Measurements from ENCODE around the gene CISTR.
"Not testable (repeated sequence)": the region's sequence is repeated elsewhere in the genome, so short reads cannot be mapped to it uniquely, and the experiment has no call there.

CISTR gene

DNA sequence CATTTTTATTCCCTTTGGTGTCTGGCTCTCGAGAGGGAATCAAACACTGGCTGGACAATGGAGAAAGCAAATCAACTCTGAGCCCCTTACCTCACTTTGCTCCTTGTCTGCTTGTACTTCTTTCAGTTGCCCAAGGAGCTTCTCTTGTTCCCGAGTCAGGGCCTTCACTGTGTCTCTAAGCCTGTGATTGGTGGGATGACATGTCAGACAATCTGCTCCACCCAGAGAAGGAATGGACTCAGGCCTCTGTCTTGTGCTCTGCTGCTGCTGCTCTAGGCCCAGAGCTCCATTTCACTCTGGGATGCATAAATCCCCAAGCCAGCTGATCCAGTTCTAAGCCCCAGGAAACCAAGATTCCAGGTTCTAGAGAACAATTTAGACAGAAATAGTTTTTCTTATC, 32.1 kb downstream of the CISTR start:
- no peak for DNase-seq (ENCODE audit: low read depth)

DNA sequence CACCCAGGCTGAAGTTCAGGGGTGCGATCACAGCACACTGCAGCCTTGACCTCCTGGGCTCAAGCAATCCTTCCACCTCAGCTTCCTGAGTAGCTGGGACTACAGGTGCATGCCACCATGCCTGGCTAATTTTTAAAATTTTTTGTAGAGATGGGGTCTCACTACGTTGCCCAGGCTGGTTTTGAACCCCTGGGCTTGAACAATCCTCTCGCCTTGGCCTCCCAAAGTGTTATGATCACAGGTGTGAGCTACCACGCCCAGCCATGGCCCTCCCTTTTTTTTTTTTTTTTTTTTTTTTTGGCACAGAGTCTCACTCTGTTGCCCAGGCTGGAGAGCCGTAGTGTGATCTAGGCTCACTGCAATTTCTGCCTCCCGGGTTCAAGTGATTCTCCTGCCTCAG, 33.2 kb downstream of the CISTR start:
- not testable (repeated sequence) for DNase-seq (ENCODE audit: low read depth)

GRCh38 chr12:53717319-53717718, 34.5 kb downstream of the CISTR start:
- no peak for DNase-seq (ENCODE audit: low read depth)

DNA sequence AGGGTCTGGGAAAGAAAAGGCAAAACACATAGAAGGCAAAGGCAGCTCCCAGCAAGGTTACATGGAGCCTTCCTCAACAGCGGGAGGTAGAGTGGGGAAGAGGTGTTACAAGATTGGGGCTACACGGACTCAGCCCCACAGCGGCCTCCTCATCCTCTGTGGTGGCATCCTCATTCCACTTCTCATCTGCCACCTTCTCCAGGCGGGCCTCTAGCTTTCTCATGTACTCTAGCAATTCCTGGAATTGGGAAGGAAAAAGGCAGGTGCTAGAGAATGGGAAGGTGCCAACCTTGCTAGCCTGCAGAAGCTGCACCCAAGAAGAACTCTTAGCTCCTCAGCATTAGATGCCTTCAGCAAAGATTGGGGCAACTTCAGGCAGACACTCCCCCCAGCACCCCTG, 37.8 kb downstream of the CISTR start:
- no peak for DNase-seq (ENCODE audit: low read depth)

DNA sequence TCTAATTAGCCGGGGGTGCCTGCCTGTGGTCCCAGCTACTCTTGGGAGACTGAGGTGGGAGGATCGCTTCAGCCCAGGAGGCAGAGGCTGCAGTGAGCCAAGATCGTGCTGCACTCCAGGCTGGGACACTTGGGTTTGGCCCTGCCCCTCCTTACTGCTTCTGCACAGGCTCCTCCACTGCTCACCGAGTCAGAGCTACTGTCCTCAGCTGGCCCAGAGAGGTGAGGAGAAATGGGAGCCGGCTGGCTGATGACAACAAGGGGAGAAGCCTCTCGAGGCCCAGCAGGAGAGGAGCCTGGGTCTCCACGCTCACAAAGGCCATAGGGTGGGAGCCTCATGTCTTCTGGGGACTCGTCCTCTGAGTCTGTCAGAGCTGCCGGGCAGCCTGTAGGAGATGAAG, 38.3 kb downstream of the CISTR start:
- no peak for DNase-seq (ENCODE audit: low read depth)

DNA sequence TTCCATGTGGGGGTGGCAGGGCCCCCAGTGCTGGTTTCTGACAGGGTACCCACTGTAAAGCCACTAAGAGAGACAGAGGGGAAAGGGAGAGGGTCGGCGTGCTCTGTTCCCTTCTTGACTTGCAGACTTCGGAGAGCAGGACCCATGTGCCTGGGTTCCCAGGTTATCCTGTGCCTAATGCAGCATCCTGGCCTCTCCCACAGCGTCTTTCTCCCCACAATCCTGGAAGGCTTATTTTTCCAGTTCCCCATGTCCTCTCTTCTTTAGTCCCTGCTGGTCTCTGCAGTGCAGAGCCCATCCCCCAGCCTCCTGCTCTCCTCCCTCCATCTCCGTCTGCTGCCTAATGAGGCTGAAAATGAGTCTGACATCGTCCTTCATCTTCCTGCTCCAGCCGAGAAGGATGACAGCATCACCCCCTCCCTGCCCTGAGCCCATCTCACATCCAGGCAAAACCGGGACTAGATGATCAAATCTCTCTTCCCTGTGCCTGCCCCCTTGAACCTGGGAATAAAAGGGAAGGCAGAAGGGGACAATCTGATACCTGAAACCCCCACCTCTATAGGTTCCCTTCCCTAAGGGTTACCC, 39.6 kb downstream of the CISTR start:
- no peak for DNase-seq (ENCODE audit: low read depth)

- DNase-seq (ENCODE audit: low read depth) = no peak
Measured at GRCh38 chr12:53710091-53710490, 41.7 kb downstream of the CISTR start.

DNA sequence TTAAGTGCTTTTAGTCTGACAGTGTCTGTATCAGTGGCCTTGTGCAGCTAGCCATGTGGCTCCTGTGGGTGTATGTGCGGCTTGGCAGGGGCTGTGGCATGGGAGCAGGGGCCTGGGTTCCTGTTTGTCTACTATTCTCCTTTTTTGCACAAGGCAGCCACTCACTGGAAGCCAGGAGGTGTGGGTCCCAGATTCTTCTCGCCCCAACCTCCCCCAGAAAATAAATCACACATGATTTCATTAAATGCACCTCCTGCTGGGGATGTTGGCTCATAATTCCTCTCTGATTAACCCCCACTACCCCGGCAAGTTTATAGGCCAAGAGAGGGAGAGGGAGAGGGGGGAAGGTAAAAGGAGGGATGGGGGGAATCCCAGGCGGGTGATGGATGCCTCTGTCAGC, 42.1 kb downstream of the CISTR start:
- no peak for DNase-seq (ENCODE audit: low read depth)

GRCh38 chr12:53706080-53706479, 45.7 kb downstream of the CISTR start:
- no peak for DNase-seq (ENCODE audit: low read depth)

- no peak for DNase-seq (ENCODE audit: low read depth)
Measured at GRCh38 chr12:53703756-53704155, 48.0 kb downstream of the CISTR start.

DNA sequence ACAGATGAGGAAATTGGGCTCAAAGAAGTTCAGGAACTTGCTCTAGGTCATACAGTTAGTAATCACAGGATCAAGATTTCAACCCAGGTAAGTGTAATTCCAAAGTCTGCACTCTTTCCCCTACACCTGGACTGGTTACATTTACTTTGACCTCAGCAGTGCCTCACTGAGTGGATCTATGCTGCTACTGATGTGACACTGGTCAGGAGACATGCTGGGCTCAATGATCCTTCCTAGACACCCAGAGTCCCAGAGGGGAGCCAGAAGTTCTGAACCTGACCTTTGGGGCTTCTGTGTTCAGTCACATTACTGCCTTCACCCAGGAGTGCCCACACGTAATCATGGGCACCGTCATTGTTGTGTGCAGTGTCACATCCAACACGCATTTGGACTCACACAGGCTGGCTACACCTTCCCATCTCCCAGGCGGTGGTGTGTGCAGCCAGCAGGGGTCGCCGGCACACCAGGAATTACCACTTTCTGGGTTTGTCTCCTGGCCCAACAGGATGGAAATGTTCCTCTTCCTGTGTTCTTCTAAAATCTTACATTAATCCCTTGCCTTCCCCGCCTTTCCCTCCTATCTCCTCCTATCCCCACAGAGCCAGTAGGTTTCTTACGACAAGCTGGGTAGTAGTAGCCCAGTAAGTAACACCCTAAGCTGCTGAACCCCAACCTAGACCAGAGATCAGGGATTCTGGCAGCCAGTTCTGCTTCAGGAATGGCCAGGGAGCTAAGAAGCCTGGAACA, 50.1 kb downstream of the CISTR start:
- DNase-seq (ENCODE audit: low read depth) = peak; percentile 64

- no peak for DNase-seq (ENCODE audit: low read depth)
Measured at GRCh38 chr12:53700567-53700966, 51.2 kb downstream of the CISTR start.

DNA sequence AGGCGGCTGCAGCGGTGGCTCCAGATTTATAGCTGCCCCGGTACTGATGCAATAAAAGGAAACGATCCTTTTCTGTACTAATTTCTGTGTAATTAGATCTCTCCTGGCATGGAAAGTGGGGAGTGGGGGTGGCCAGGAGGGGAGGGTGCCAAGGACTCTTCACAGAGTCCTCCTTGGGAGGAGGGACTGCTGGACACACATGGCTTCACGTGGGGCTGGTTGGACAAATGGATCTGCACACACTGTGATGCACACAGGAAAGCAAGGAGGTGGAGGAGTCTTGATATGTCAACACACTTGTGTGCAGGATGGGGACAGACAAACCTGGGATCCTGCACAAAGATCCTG, 52.1 kb downstream of the CISTR start:
- DNase-seq (ENCODE audit: low read depth) = no peak

- no peak for DNase-seq (ENCODE audit: low read depth)
Measured at GRCh38 chr12:53698948-53699677, 52.7 kb downstream of the CISTR start.

DNA sequence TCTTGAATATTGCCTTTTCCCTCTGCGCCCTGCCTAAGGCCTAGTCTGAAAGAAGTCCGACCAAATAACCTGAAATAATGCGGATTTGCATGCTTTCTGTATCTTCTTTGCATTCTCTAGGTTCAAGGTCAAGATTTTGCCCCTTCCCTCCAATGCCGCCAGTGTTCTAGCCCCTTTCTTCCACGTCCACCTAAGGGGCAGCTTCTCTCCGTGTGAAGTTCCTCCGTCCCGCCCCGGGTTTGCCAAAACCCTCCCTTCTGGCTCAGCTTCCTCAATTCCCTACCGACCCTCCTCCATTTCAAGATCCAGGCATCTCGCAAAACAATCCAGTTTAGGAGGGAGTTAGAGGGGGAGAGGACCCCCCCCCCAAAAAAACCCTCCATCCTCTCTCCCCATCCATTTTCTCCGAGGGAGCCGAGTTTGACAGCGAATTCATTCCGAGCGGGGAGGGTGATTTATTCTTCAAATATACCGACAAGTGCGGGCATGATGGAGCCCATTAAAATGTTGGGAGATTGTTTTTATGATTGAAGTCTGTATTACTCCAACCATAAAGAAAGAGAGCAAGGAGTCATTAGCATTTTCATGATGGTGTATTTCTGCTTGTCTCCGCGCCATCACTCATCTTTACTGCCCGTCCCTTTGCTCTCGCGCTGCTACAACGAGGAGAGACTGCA, 55.0 kb downstream of the CISTR start:
- no peak for DNase-seq (ENCODE audit: low read depth)

Measured in stimulated activated CD8-positive, alpha-beta memory T cell treated with anti-CD3 and anti-CD28 coated beads, Interleukin-4, amount 100 ng/mL, for 24 hours (primary cell).